ENCODE data around the gene NUP35.
A peak's percentile ranks its signal among the peaks of the same experiment; 100 is the strongest.
"Not testable (repeated sequence)": the region's sequence is repeated elsewhere in the genome, so short reads cannot be mapped to it uniquely, and the experiment has no call there.

Gene NUP35

DNA sequence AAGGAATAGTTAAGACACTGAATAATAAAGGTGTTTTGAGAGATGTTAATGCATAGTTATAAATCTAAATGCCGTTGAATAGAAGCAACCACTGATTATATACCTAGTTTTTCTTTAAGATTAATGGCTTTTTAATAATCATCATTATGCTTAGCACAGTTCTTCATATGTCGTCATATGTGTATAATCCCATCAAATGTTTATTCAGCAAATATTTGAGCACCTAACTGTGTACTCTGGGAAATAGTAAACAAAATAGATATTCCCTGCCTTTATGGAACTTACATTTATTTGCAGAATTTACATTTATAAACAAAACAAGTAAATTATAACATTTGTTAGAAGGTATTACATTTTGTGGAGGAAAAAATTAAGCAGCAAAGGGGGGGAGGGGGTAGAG is 9.8 kb downstream of the NUP35 start:
- DNase-seq (ENCODE audit: low read depth) = no peak

DNA sequence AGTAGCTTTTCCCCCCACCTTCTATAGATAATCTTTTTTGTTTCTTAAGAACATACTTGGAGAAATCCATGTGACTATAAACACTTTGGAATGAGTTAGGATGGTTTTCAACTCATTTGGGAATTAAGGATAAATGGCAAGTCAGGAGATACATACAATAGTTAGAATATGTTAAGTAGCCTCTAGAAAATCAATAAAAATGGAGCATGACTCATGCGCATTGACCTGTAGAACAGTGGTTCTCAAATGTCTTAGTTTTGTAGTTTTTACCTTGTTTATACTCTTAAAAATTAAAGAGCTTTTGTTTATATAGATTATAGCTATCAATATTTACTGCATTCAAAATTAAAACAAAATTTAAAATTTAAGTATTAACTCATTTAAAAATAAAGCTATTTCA is 24.7 kb downstream of the NUP35 start:
- no peak for DNase-seq (ENCODE audit: low read depth)

DNA sequence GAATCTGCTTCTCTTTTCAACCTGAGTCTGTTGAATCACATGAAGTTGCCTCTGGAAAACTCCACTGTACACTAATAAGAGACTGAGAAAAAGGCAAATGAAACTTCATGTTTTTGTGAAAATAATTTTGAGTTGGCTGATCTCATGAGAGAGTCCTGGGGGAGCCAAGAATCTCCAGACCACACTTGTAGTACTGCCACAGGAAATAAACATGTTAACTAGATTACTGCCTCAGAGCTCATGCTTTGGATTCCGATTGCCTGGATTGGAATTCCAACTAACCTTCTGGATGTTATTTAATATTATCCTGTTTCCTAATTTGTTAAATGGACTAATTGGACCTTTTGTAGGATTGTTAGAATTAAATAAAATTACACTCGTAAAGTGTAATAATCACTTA is 25.2 kb downstream of the NUP35 start:
- peak; percentile 24 for DNase-seq (ENCODE audit: low read depth)

DNA sequence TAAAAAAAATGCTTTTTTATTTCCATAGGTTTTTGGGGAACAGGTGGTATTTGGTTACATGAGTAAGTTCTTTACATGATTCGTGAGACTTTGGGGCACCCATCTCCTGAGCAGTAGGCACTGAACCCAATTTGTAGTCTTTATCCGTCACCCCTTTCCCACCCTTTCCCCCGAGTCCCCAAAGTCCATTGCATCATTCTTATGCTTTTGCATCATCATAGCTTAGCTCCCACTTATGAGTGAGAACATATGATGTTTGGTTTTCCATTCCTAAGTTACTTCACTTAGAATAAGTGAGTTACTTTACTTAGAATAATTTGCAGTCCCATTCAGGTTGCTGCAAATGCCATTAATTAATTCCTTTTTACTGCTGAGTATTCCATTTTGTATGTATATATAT is 28.0 kb downstream of the NUP35 start:
- DNase-seq (ENCODE audit: low read depth) = not testable (repeated sequence)

DNA sequence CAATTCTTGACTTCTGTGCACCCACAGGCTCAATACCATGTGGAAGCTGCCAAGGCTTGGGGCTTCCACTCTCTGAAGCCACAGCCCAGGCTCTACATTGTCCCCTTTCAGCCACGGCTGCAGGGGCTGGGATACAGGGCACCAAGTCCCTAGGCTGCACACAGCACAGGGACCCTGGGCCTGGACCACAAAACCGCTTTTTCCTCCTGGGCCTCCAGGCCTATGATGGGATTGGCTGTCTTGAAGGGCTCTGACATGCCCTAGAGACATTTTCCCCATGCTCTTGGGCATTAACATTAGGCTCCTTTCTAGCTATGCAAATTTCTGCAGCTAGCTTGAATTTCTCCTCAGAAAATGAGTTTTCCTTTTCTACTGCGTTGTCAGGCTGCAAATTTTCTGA is 29.7 kb downstream of the NUP35 start:
- DNase-seq (ENCODE audit: low read depth) = no peak

DNA sequence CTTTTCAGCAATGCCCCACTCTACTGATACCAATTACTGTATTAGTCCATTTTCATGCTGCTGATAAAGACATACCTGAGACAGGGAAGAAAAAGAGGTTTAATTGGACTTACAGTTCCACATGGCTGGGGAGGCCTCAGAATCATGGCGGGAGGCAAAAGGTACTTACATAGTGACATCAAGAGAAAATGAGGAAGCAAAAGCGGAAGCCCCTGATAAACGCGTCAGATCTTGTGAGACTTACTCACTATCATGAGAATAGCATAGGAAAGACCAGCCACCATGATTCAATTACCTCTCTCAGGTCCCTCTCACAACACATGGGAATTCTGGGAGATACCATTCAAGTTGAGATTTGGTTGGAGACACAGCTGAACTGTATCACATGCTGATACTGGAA is 30.5 kb downstream of the NUP35 start:
- DNase-seq (ENCODE audit: low read depth) = not testable (repeated sequence)

DNA sequence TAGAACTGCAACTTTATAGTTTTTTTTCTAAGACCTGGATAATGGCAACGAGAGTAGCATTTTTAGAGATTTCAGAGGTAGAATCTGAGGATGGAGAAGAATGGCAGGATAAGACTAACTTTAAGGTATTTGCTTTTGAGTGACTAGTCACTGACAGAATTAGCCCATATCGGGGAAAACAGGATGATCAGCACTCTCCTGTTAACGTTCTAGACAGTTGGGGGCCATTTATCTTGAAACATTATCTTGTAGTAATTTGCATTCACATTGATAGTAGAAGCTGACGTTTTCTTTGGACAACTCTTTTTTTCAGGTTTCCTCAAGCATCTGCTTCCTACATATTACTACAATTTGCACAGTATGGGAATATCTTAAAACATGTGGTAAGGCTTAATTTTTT is 32.9 kb downstream of the NUP35 start:
- DNase-seq (ENCODE audit: low read depth) = no peak

DNA sequence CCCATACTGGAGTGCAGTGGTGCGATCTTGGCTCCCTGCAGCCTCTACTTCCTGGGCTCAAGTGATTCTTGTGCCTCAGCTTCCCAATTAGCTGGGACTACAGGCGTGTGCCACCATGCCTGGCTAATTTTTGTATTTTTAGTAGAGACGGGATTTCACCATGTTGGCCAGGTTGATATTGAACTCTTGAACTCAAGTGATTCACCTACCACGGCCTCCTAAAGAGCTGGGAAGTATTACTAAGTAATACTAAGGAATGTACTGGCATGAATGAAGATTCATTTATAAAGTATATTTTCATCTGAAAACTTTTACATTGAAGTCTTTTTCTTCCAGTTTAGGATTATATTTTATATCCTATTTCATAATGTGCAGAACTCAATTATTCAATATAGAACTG is 38.1 kb downstream of the NUP35 start:
- DNase-seq (ENCODE audit: low read depth) = no peak

DNA sequence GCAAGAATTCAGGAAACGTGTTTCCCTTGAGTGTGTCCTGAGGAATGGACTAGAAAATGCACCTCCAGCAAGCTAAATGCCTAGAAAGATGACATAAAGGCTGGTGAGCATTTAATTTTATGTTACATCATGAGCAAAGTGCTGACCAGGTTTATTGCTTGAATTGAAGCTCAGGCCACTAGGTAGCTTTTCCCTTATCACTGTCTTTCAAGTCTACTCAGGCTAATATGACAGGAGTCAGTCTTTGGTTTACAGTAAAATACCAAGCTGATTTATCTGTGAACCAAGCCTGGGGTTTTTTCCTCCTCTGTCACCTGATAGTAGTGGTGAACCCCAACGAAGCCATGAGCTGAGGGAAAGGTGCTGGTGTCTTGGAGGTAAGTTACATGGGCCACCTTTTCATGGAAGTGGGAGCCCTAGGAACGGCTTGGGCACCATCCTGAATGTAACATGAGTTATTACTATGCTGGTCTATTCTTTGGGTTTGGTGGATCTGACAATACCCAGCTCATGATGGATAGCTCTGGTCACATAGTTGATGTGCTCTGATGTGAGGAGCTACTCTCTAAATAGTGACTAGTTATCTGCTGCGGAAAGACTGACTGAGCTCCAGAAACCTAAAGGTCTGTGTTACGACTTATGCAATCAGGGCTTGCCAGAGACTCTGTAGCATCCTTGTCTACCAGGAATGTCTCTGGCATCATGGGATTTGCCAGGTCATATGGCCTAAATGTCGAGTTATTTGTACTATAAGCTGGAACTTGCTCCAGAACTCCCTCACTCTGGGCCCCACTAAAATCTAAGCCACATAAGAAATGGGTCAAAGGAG is 39.8 kb downstream of the NUP35 start:
- no peak for DNase-seq (ENCODE audit: low read depth)

DNA sequence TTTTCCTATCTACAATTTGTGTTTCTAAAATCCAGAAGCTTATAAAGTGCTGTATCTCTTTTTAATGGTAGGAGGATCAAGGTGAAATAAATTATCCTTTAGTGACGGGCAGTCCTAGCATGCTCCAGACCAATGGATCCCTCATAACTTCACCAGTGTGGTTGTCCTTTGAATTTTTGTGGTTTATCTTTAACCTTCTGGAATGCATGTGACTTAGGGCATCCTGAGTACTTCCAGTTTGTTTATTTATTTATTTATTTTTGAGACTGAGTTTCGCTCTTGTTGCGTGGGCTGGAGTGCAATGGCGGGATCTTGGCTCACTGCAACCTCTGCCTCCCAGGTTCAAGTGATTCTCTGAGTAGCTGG is 40.4 kb downstream of the NUP35 start:
- DNase-seq (ENCODE audit: low read depth) = no peak

DNA sequence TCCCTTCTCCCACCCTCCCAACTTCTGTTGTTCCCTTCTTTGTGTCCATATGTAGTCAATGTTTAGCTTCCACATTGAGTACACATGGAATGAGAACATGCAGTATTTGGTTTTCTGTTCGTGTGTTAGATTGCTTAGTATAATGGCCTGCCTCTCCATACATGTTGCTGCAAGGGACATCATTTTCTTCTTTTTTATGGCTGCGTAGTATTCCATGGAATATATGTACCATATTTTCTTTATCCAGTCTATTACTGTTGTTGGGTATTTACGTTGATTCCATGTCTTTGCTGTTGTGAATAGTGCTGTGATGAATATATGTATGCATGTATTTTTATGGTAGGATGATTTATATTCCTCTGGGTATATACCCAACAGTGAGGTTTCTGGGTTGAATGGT is 42.0 kb downstream of the NUP35 start:
- no peak for DNase-seq (ENCODE audit: low read depth)

DNA sequence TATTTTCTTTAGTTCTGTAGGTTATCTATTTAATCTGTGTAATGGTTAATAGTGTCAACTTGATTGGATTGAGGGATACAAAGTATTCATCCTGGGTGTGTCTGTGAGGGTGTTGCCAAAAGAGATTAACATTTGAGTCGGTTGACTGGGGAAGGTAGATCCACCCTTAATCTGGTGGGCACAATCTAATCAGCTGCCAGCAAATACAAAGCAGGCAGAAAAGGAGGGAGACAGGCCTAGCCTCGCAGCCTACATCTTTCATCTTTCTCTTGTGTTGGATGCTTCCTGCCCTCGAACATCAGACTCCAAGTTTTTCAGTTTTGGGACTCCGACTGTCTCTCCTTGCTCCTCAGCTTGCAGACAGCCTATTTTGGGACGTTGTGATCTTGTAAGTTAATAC is 42.7 kb downstream of the NUP35 start:
- DNase-seq (ENCODE audit: low read depth) = not testable (repeated sequence)

DNA sequence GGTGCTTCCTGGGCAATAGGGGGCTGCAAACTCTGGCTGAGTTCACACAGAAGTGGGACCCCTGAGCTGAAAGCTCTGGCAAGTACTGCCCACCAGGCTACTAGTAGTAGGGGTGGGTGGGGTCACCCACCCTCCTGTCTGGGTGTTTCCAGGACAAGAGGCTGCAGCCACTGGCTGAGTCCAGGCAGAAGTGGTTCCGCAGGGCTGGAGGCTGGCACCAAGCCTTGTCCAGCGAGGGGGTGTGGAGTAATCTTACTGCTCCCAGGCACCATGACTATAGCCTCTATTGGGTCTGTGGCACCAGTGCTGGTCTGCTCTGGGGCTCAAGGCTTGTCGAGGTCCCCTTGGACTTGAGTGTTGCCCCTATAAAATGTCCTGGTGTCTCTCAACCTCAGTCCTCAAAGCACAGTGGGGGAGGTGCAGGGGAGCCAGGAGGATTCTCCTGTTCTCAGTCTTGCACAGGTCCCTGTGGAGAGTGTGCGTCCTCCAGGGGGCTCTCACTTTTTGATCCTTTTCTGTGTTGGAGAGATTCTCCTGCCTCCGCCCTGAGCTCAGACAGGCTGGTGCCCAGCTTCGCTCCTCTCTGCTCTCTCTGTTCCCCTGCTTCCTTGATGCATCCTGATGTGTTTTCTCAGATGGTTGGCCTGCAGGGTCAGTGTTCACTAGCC is 48.1 kb downstream of the NUP35 start:
- DNase-seq (ENCODE audit: low read depth) = no peak

DNA sequence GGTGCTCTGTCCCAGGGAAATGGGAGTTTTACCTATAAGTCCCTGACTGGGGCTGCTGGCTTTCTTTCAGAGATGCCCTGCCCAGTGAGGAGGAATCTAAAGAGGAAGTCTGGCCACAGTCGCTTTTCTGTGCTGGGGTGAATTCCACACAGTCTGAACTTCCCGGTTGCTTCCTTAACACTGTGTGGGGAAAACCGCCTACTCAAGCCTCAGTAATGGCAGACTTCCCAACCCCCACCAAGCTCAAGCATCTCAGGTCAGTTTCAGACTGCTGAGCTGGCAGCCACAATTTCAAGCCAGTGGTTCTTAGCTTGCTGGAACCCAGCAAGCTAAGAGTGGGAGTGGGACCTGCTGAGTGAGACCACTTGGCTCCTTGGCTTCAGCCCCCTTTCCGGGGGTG is 54.9 kb downstream of the NUP35 start:
- DNase-seq (ENCODE audit: low read depth) = no peak

DNA sequence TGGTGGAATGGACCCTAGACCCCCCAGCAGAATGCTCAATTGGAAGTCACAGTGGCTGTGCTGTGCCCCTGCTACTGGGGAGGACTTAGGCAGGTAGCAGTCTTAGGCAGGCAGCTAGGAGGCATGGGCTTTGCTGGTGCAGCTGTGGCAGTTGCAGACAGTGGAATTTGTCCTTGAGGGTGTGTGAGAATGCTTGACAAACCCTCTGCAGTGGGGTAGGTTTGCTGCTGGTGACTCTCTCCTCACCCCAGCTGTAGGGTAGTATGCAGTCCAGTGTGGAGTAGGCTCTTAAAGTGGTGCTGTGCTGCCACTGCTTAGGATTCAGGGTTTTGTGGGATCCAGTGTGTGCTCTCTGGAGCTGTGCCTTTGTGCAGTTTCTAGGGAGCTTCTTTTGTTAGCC is 61.3 kb downstream of the NUP35 start:
- no peak for DNase-seq (ENCODE audit: low read depth)

DNA sequence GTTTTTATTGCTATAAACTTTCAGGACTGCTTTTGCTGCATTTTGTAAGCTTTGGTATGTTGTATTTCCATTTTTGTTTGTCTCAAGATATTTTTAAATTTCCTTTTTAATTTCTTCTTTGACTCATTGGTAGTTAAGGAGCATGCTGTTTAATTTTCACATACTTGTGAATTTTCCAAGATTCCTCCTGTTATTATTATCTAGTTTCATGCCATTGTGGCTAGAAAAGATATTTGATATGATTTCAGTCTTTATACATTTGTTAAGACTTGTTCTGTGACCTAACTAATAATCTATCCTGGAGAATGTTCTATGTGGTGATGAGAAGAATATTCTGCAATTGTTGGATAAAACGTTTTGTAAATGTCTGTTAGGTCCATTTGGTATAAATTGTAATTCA is 62.1 kb downstream of the NUP35 start:
- no peak for DNase-seq (ENCODE audit: low read depth)

DNA sequence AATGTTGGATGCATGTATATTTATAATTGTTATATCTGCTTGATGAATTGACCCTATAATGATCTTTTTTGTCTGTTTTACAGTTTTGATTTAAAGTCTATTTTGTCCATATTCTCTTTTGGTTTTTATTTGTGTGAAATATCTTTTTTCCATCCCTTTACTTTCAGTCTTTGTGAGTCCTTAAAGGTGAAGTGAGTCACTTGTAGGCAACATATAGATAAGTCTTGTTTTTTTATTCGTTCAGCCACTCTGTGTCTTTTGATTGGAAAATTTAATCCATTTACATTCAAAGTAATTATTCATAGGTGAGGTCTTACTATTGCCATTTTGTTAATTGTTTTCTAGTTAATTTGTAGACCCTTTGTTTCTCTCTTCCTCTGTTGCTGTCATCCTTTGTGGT is 62.5 kb downstream of the NUP35 start:
- DNase-seq (ENCODE audit: low read depth) = no peak

DNA sequence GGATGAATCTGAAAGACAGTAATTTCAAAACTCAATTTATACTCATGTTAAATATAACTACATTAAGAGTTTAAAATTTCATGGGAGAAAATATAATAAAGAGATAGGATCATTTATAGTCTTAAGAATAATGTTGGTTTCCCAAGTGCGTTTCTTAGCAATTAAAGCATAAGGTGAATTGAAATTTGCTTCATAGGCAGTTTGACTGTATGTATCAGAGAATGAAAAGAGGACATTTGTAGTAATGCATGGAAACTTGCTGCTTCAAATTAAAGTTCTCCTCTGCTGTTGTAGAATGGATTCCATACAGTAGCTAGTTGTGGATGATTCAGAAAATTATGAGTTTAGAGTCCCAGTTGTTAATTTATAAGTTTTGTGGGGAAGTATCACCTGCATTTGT is 68.1 kb downstream of the NUP35 start:
- DNase-seq (ENCODE audit: low read depth) = no peak

DNA sequence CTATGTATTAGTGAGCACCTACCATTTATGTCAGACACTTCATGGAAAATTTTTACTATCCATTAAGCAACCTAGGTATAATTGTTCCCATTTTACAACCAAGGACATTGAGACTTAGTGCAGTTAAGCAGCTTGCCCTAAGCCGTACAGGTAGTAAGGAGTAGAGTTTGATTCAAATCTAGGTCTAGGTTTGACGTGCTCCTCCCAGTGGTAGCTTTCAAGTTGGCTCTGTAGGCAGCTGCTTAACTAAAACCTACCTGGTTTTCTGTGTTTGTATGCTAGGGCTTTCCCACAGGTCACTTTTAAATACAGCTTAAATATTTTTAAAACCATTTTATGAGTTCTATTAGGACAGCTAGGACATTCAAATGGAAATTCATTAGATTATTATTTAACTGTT is 69.7 kb downstream of the NUP35 start:
- no peak for DNase-seq (ENCODE audit: low read depth)

DNA sequence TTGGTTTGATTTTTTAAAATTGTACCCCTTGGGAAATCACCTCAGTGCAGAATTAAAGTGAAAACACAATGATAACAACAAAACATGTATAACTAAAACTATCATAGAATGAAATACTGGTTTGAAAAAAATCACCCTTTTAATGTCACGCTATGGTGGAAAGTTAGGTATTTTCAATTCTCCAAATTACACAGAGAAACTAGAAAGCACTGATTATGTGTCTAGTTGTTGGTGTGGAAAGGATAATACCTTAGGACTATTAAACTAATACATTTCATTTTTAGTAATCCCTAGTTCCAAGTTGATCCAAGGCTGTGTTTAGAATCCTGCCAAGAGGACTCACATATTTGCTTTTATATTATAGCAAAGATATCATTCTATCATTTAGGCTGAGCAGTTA is 71.2 kb downstream of the NUP35 start:
- no peak for DNase-seq (ENCODE audit: low read depth)

DNA sequence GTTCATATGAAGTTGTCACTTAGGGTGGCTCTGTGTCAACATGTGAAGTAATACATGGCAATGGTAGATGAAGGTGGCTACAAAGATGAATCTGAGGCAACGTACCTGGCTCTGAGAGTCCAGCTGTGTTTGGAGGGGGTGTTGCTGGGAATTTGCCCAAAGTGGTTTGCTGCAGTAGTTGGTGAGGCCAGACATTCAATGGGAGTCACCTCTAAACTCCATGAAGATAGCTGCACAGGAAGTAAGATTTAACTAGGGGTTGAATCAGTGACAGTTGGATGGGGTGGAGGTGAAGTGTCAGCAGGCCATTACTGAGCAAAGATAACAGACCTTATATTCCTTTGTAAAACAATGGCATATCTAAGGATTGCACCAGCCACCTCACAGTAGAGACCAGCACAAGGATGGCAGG is 71.8 kb downstream of the NUP35 start:
- DNase-seq (ENCODE audit: low read depth) = no peak

DNA sequence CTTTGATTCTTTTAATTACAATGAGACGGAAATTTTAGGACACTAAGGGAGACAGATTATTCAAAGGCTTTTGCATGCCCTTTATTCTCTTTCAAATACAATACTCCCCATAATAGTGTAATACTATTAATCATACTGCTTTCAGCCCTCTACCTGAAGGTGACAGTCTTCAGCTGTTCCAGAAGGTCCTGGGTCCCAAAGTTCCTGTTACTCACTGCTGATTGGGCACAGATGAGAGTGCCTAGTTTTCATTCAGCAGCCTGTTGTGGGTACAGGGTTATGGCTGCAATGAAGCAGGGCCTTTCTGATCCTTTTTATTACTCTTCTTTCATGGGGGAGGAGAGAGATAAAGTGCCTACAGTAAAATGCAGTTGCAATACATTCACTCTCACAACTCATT is 80.2 kb downstream of the NUP35 start:
- no peak for DNase-seq (ENCODE audit: low read depth)

DNA sequence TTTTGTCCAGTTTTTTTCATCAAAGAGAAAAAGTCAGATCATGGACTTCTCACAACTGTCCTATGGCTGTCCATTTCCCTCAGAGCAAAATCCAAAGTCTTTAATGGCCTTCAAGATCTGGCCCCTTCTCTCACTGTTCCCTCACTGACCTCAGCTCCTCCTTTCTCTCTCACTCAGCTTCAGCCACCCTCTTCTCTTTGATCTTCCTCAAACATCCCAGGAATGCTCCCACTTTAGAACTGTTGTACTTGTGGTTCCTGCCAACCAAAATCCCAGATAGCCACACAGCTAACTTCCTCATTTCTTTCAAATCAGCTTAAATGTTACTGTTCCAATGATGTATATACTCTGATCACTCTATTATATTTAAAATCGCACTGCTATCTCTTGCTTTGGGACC is 82.9 kb downstream of the NUP35 start:
- DNase-seq (ENCODE audit: low read depth) = no peak

Measured in stromal cell of bone marrow (primary cell).